ACC112 (cell line): ENCODE data around the gene SLC39A13.

Source experiments
- H2AFZ ChIP-seq: fragments of 200-600 bp; sonication (generic); one replicate; pipeline ENCODE4 v1.6.0; 2017; ENCODE audit warnings: antibody characterized with exemption, low read length; ENCODE audit not compliant: unreplicated experiment
- H3K27ac ChIP-seq: fragments of 200-600 bp; sonication (generic); 2 replicates; pipeline ENCODE4 v1.5.1; 2014; ENCODE audit warnings: low read depth, mild to moderate bottlenecking, antibody characterized with exemption, low read length, moderate library complexity
- H3K27me3 ChIP-seq: fragments of 200-600 bp; sonication (generic); 2 replicates; pipeline ENCODE4 v1.6.1; 2014; ENCODE audit warnings: mild to moderate bottlenecking, antibody characterized with exemption, low read length, moderate library complexity, mixed read lengths; ENCODE audit not compliant: insufficient read depth
- H3K36me3 ChIP-seq: fragments of 200-600 bp; sonication (generic); 2 replicates; pipeline ENCODE4 v1.6.1; 2016; ENCODE audit warnings: mild to moderate bottlenecking, antibody characterized with exemption, low read length, moderate library complexity, mixed read lengths; ENCODE audit not compliant: insufficient read depth
- H3K4me1 ChIP-seq: fragments of 200-600 bp; sonication (generic); one replicate; pipeline ENCODE4 v1.6.1; 2016; ENCODE audit warnings: low read length, mixed read lengths; ENCODE audit not compliant: insufficient read depth, unreplicated experiment, control insufficient read depth
- H3K4me3 ChIP-seq: fragments of 200-600 bp; sonication (generic); 2 replicates; pipeline ENCODE4 v1.5.1; 2014; ENCODE audit warnings: mild to moderate bottlenecking, low read depth, low read length
- H3K79me2 ChIP-seq: fragments of 200-600 bp; sonication (generic); one replicate; pipeline ENCODE4 v1.6.0; 2016; ENCODE audit warnings: low read length; ENCODE audit not compliant: control insufficient read depth, unreplicated experiment, insufficient read depth

SLC39A13 gene

GRCh38 chr11:47407746-47408590 is at the start of gene SLC39A13:
SLC39A13 (plus strand) TSS chr11:47408590; CDS start chr11:47410095, 1,505 bp downstream.
- H3K27ac ChIP-seq: peak within 1 kb of the TSS; percentile 86
- H3K36me3 ChIP-seq: no peaks in the 10 kb centered on the region
- peak within 1 kb of the TSS; percentile 74 for H2AFZ ChIP-seq
- H3K4me1 ChIP-seq: peaks cover 24% of the 10 kb centered on the region
- H3K4me3 ChIP-seq: peak within 1 kb of the TSS; percentile 91
- H3K27me3 ChIP-seq: no peaks in the 10 kb centered on the region
- H3K79me2 ChIP-seq: peaks cover 37% of the 10 kb centered on the region

GRCh38 chr11:47358731-47359051 is 49.7 kb upstream of the SLC39A13 start:
- Histone ChIP-seq H3K4me1 (peaks cover 6% of the 10 kb centered on the region), H3K27me3 (no peaks in the 10 kb centered on the region), H3K27ac (no peak overlapping the region), H3K36me3 (no peaks in the 10 kb centered on the region), H3K79me2 (no peaks in the 10 kb centered on the region), H3K4me3 (no peak overlapping the region), H2AFZ (no peak overlapping the region)

GRCh38 chr11:47359162-47359561 is 49.2 kb upstream of the SLC39A13 start:
- H2AFZ ChIP-seq: no peak overlapping the region
- H3K27me3 ChIP-seq: no peaks in the 10 kb centered on the region
- no peaks in the 10 kb centered on the region for H3K36me3 ChIP-seq
- no peak overlapping the region for H3K4me3 ChIP-seq
- no peaks in the 10 kb centered on the region for H3K79me2 ChIP-seq
- no peak overlapping the region for H3K27ac ChIP-seq
- H3K4me1 ChIP-seq: peaks cover 6% of the 10 kb centered on the region

- H3K4me1 ChIP-seq: peaks cover 6% of the 10 kb centered on the region
- H2AFZ ChIP-seq: no peak overlapping the region
- no peaks in the 10 kb centered on the region for H3K36me3 ChIP-seq
- no peak overlapping the region for H3K4me3 ChIP-seq
- no peaks in the 10 kb centered on the region for H3K27me3 ChIP-seq
- no peak overlapping the region for H3K27ac ChIP-seq
- no peaks in the 10 kb centered on the region for H3K79me2 ChIP-seq
These were observed 48.8 kb upstream of the SLC39A13 start for GRCh38 chr11:47359586-47359985.

- no peak overlapping the region for H3K4me3 ChIP-seq
- no peak overlapping the region for H2AFZ ChIP-seq
- H3K79me2 ChIP-seq: no peaks in the 10 kb centered on the region
- no peak overlapping the region for H3K27ac ChIP-seq
- H3K4me1 ChIP-seq: peaks cover 6% of the 10 kb centered on the region
- no peaks in the 10 kb centered on the region for H3K27me3 ChIP-seq
- H3K36me3 ChIP-seq: no peaks in the 10 kb centered on the region
These were observed 48.0 kb upstream of the SLC39A13 start for GRCh38 chr11:47360341-47360740.

GRCh38 chr11:47361419-47361818 is 47.0 kb upstream of the SLC39A13 start:
- H3K79me2 ChIP-seq: no peaks in the 10 kb centered on the region
- no peaks in the 10 kb centered on the region for H3K36me3 ChIP-seq
- H3K27me3 ChIP-seq: no peaks in the 10 kb centered on the region
- H3K4me1 ChIP-seq: peaks cover 6% of the 10 kb centered on the region
- no peak overlapping the region for H2AFZ ChIP-seq
- no peak overlapping the region for H3K27ac ChIP-seq
- no peak overlapping the region for H3K4me3 ChIP-seq

GRCh38 chr11:47366020-47366490 is 42.3 kb upstream of the SLC39A13 start:
- Histone ChIP-seq H3K4me1 (no peaks in the 10 kb centered on the region), H3K27ac (no peak overlapping the region), H3K27me3 (no peaks in the 10 kb centered on the region), H3K79me2 (no peaks in the 10 kb centered on the region), H3K4me3 (no peak overlapping the region), H2AFZ (no peak overlapping the region), H3K36me3 (no peaks in the 10 kb centered on the region)

- no peaks in the 10 kb centered on the region for H3K79me2 ChIP-seq
- H3K4me1 ChIP-seq: peaks cover 8% of the 10 kb centered on the region
- no peak overlapping the region for H3K4me3 ChIP-seq
- no peaks in the 10 kb centered on the region for H3K36me3 ChIP-seq
- H3K27me3 ChIP-seq: no peaks in the 10 kb centered on the region
- H3K27ac ChIP-seq: no peak overlapping the region
- H2AFZ ChIP-seq: no peak overlapping the region
These were observed 38.7 kb upstream of the SLC39A13 start for GRCh38 chr11:47369676-47370075.

GRCh38 chr11:47372422-47372821 is 36.0 kb upstream of the SLC39A13 start:
- Histone ChIP-seq H3K4me1 (peaks cover 9% of the 10 kb centered on the region), H3K79me2 (no peaks in the 10 kb centered on the region), H2AFZ (no peak overlapping the region), H3K4me3 (no peak overlapping the region), H3K36me3 (no peaks in the 10 kb centered on the region), H3K27ac (no peak overlapping the region), H3K27me3 (no peaks in the 10 kb centered on the region)

- Histone ChIP-seq H3K27me3 (no peaks in the 10 kb centered on the region), H3K4me3 (no peak overlapping the region), H3K4me1 (peaks cover 9% of the 10 kb centered on the region), H3K27ac (no peak overlapping the region), H3K36me3 (no peaks in the 10 kb centered on the region), H3K79me2 (no peaks in the 10 kb centered on the region), H2AFZ (peak overlapping the region; percentile 28)
These were observed 34.3 kb upstream of the SLC39A13 start for GRCh38 chr11:47373876-47374719.

GRCh38 chr11:47374720-47375019 is 33.7 kb upstream of the SLC39A13 start:
- Histone ChIP-seq H3K36me3 (no peaks in the 10 kb centered on the region), H3K79me2 (no peaks in the 10 kb centered on the region), H3K27me3 (no peaks in the 10 kb centered on the region), H3K27ac (no peak overlapping the region), H2AFZ (no peak overlapping the region), H3K4me1 (peaks cover 9% of the 10 kb centered on the region), H3K4me3 (no peak overlapping the region)
